ENCODE measurements around the gene STH. TPM values are rescaled to one million over a fixed set of nuclear protein-coding genes. Genes with fewer than 3 reads are reported as not detected.
A peak's percentile ranks its signal among the peaks of the same experiment; 100 is the strongest.

STH gene
- total RNA-seq, 1 donor from 2014 or later, result not detected

DNA sequence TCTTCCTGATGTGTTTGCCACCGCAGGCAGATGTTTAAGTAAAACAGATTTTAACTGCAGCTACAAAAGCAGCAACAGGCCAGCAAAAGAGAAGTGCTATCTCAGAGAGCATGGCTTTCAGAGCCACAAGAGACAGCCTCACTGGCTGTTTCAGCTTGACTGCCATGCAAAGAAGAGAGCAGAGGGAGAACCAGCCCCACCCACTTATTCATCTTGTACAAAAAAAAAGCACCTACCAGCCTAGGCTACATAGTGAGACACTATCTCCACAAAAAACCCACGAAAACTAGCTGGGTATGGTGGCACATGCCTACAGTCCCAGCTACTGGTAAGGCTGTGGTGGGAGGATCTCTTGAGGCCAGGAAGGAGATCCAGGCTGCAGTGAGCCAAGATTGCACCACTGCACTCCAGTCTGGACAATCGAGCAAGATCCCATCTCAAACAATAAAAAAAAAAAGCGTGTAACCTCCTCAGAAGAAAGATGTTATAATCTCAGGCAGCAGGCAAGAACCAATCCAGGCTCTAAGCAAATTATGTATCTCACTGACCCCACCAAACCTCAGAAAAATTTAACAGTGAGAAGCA, 30.0 kb downstream of the STH start:
- Histone ChIP-seq H4K20me1 (ENCODE audit: insufficient read depth, low read length) (peaks cover 28% of the 10 kb centered on the region), H2AFZ (ENCODE audit: low read depth, low read length) (no peak overlapping the region), H3K9ac (ENCODE audit: low read length) (no peak overlapping the region), H3K4me2 (ENCODE audit: low read length) (no peak overlapping the region), H3K27ac (ENCODE audit: low read depth, low read length) (no peak overlapping the region), H3K79me2 (ENCODE audit: insufficient read depth, low read length) (no peaks in the 10 kb centered on the region), H3K4me1 (ENCODE audit: insufficient read depth, low read length) (no peaks in the 10 kb centered on the region), H3K27me3 (ENCODE audit: insufficient read depth, low read length) (no peaks in the 10 kb centered on the region), H3K4me3 (ENCODE audit: insufficient read depth, low read depth, low read length) (no peak overlapping the region), H3K9me3 (ENCODE audit: insufficient read depth, low read depth, low read length) (no peaks in the 10 kb centered on the region), H3K36me3 (ENCODE audit: insufficient read depth, low read length) (peaks cover 39% of the 10 kb centered on the region)
- Mint-ChIP-seq H3K27ac (ENCODE audit: unreplicated experiment) (no peak overlapping the region), H3K27me3 (ENCODE audit: low read depth, unreplicated experiment) (no peaks in the 10 kb centered on the region), H3K9me3 (ENCODE audit: unreplicated experiment) (no peaks in the 10 kb centered on the region), H3K36me3 (ENCODE audit: low read depth, unreplicated experiment) (peaks cover 29% of the 10 kb centered on the region), H3K4me1 (ENCODE audit: low read depth, unreplicated experiment) (no peaks in the 10 kb centered on the region), H3K4me3 (ENCODE audit: unreplicated experiment) (no peak overlapping the region)
- TF ChIP-seq, protein P1, sequence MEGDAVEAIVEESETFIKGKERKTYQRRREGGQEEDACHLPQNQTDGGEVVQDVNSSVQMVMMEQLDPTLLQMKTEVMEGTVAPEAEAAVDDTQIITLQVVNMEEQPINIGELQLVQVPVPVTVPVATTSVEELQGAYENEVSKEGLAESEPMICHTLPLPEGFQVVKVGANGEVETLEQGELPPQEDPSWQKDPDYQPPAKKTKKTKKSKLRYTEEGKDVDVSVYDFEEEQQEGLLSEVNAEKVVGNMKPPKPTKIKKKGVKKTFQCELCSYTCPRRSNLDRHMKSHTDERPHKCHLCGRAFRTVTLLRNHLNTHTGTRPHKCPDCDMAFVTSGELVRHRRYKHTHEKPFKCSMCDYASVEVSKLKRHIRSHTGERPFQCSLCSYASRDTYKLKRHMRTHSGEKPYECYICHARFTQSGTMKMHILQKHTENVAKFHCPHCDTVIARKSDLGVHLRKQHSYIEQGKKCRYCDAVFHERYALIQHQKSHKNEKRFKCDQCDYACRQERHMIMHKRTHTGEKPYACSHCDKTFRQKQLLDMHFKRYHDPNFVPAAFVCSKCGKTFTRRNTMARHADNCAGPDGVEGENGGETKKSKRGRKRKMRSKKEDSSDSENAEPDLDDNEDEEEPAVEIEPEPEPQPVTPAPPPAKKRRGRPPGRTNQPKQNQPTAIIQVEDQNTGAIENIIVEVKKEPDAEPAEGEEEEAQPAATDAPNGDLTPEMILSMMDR (IDR thresholded peaks at IDR 0.05; ENCODE audit: insufficient read depth, low read depth, low read length), result no peak
- TF ChIP-seq EZH2 (IDR thresholded peaks at IDR 0.05; ENCODE audit: insufficient read depth, low read length), result no peak
- no peak for FAIRE-seq
- no peak for DNase-seq (ENCODE audit: low read depth)

DNA sequence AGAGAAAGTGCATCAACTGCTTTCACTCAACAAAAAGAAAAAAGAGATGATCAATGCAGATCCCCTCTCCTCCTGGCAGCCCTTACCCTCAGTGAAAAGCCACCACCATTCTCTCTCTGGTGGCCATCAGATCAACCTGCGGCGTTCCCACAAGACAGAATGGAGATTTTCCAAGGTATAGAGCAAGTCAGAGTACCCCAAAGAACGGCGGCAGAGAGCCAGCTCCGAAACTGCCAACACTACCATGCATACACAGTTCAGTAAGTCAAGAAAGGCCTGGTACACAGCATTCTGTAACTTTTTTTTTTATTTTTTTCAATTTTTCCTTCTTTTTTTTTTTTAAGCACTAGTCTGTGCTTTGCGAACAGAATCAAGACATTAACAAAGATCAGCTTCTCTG, 30.6 kb downstream of the STH start:
- H3K4me3 Mint-ChIP-seq (ENCODE audit: unreplicated experiment), result no peak overlapping the region
- no peak overlapping the region for H3K4me2 ChIP-seq (ENCODE audit: low read length)
- no peak overlapping the region for H3K4me3 ChIP-seq (ENCODE audit: insufficient read depth, low read depth, low read length)
- no peak overlapping the region for H2AFZ ChIP-seq (ENCODE audit: low read depth, low read length)
- no peak overlapping the region for H3K9ac ChIP-seq (ENCODE audit: low read length)
- H3K79me2 ChIP-seq (ENCODE audit: insufficient read depth, low read length), result no peaks in the 10 kb centered on the region
- H3K27me3 Mint-ChIP-seq (ENCODE audit: low read depth, unreplicated experiment), result no peaks in the 10 kb centered on the region
- no peak overlapping the region for H3K27ac Mint-ChIP-seq (ENCODE audit: unreplicated experiment)
- H3K9me3 ChIP-seq (ENCODE audit: insufficient read depth, low read depth, low read length), result no peaks in the 10 kb centered on the region
- no peak overlapping the region for H3K27ac ChIP-seq (ENCODE audit: low read depth, low read length)
- no peak for TF ChIP-seq EZH2 (IDR thresholded peaks at IDR 0.05; ENCODE audit: insufficient read depth, low read length)
- TF ChIP-seq, protein P1 (IDR thresholded peaks at IDR 0.05; ENCODE audit: insufficient read depth, low read depth, low read length), result no peak
- H3K9me3 Mint-ChIP-seq (ENCODE audit: unreplicated experiment), result no peaks in the 10 kb centered on the region
- no peaks in the 10 kb centered on the region for H3K4me1 Mint-ChIP-seq (ENCODE audit: low read depth, unreplicated experiment)
- no peaks in the 10 kb centered on the region for H3K4me1 ChIP-seq (ENCODE audit: insufficient read depth, low read length)
- H3K36me3 ChIP-seq (ENCODE audit: insufficient read depth, low read length), result peaks cover 43% of the 10 kb centered on the region
- peaks cover 30% of the 10 kb centered on the region for H3K36me3 Mint-ChIP-seq (ENCODE audit: low read depth, unreplicated experiment)
- DNase-seq (ENCODE audit: low read depth) (no peak), FAIRE-seq (no peak)
- peaks cover 34% of the 10 kb centered on the region for H4K20me1 ChIP-seq (ENCODE audit: insufficient read depth, low read length)
- no peaks in the 10 kb centered on the region for H3K27me3 ChIP-seq (ENCODE audit: insufficient read depth, low read length)

DNA sequence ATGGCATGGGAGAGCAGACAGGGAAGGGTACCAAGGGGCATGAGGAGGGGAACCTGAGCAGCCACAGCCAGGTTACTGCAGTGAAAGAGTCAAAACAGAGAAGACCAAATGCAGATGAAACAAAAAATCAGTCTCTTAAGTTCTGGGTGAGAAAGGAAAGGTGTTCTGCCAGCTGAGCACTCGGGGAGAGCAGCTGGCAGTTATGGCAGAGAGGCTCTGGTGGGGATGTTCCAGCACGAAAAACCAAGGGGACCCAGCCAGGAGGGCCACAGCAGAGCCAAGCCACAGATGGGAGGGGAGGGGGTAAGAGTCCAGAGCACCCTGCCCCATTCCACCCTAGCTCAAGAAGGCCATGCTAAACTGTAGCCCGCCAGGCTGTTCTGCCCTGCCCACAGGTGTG, 31.7 kb downstream of the STH start:
- peak overlapping the region; percentile 20 for H3K27ac Mint-ChIP-seq (ENCODE audit: unreplicated experiment)
- H3K4me3 Mint-ChIP-seq (ENCODE audit: unreplicated experiment), result no peak overlapping the region
- H3K36me3 ChIP-seq (ENCODE audit: insufficient read depth, low read length), result peaks cover 54% of the 10 kb centered on the region

More for the DNA sequence above, 31.7 kb downstream of the STH start:
- Histone ChIP-seq H3K9ac (ENCODE audit: low read length) (no peak overlapping the region), H3K79me2 (ENCODE audit: insufficient read depth, low read length) (no peaks in the 10 kb centered on the region), H3K9me3 (ENCODE audit: insufficient read depth, low read depth, low read length) (no peaks in the 10 kb centered on the region), H3K4me1 (ENCODE audit: insufficient read depth, low read length) (no peaks in the 10 kb centered on the region), H4K20me1 (ENCODE audit: insufficient read depth, low read length) (peaks cover 36% of the 10 kb centered on the region), H3K27ac (ENCODE audit: low read depth, low read length) (no peak overlapping the region), H3K4me2 (ENCODE audit: low read length) (no peak overlapping the region), H3K4me3 (ENCODE audit: insufficient read depth, low read depth, low read length) (no peak overlapping the region), H3K27me3 (ENCODE audit: insufficient read depth, low read length) (no peaks in the 10 kb centered on the region), H2AFZ (ENCODE audit: low read depth, low read length) (no peak overlapping the region)
- TF ChIP-seq, protein P1 (IDR thresholded peaks at IDR 0.05; ENCODE audit: insufficient read depth, low read depth, low read length), result no peak
- TF ChIP-seq EZH2 (IDR thresholded peaks at IDR 0.05; ENCODE audit: insufficient read depth, low read length), result no peak
- Mint-ChIP-seq H3K4me1 (ENCODE audit: low read depth, unreplicated experiment) (no peaks in the 10 kb centered on the region), H3K9me3 (ENCODE audit: unreplicated experiment) (no peaks in the 10 kb centered on the region), H3K36me3 (ENCODE audit: low read depth, unreplicated experiment) (peaks cover 29% of the 10 kb centered on the region), H3K27me3 (ENCODE audit: low read depth, unreplicated experiment) (no peaks in the 10 kb centered on the region)
- FAIRE-seq (no peak), DNase-seq (ENCODE audit: low read depth) (no peak)
